ENCODE measurements around the gene YPEL1.

The YPEL1 gene

GRCh38 chr22:21657020-21657359 is 78.6 kb downstream of the YPEL1 start:
- no peak for DNase-seq (ENCODE audit: low read depth, low spot score)

- peak; percentile 97 for DNase-seq (ENCODE audit: low read depth, low spot score)
Observed at GRCh38 chr22:21652547-21653545, 82.7 kb downstream of the YPEL1 start.

- peak; percentile 94 for DNase-seq (ENCODE audit: low read depth, low spot score)
Observed at GRCh38 chr22:21652010-21652546, 83.5 kb downstream of the YPEL1 start.

- DNase-seq (ENCODE audit: low read depth, low spot score): no peak
Observed at GRCh38 chr22:21651521-21652009, 84.0 kb downstream of the YPEL1 start.

GRCh38 chr22:21650823-21651520 is 84.6 kb downstream of the YPEL1 start:
- DNase-seq (ENCODE audit: low read depth, low spot score): no peak

- DNase-seq (ENCODE audit: low read depth, low spot score): no peak
Observed at GRCh38 chr22:21650280-21650679, 85.3 kb downstream of the YPEL1 start.
